SH-SY5Y (cell line): ENCODE data around the gene NUP93.

Experiments
- GATA2 ChIP-seq: IDR thresholded peaks from 2 replicates; pipeline ENCODE4 v1.6.1; 2011; ENCODE audit warnings: mild to moderate bottlenecking, low read depth, low read length
- GATA3 ChIP-seq: IDR thresholded peaks from 2 replicates; pipeline ENCODE4 v1.6.1; 2011; ENCODE audit warnings: low read depth, mild to moderate bottlenecking, low read length, moderate library complexity

- TF ChIP-seq GATA2, result no peak
- no peak for TF ChIP-seq GATA3
Measured at GRCh38 chr16:56787167-56787566, 57.2 kb downstream of the NUP93 start.
